HCT116 (cell line): Measurements from ENCODE around the gene EPHB4.

Experiments
- CTCF ChIP-seq, 3 experiments: fragments of 200-600 bp in 1 of 3; sonication (generic) in 1 of 3; IDR thresholded peaks in 2 of 3; conservative IDR thresholded peaks in 1 of 3; 2 replicates each; pipeline ENCODE4 v1.5.1; 2012 to 2017; ENCODE audit warnings: low read depth in 2 of 3, low read length in 2 of 3, antibody characterized with exemption in 1 of 3, borderline replicate concordance in 1 of 3, control low read depth in 1 of 3, mild to moderate bottlenecking in 1 of 3, mixed read lengths in 1 of 3, mixed run types in 1 of 3, moderate library complexity in 1 of 3; ENCODE audit not compliant: insufficient read depth in 1 of 3
- EZH2 ChIP-seq: fragments of 200-600 bp; sonication (generic); IDR thresholded peaks from 2 replicates; pipeline ENCODE4 v1.6.1; 2017; ENCODE audit warnings: antibody characterized with exemption, mixed run types
- POLR2AphosphoS5 ChIP-seq: IDR thresholded peaks from 2 replicates; pipeline ENCODE4 v1.6.1; 2011; ENCODE audit warnings: mild to moderate bottlenecking, low read depth, low read length, moderate library complexity
- TCF7L2 ChIP-seq: IDR thresholded peaks from 2 replicates; pipeline ENCODE4 v1.7.0; 2011; ENCODE audit warnings: borderline replicate concordance, inconsistent platforms; ENCODE audit not compliant: insufficient read depth, insufficient read length; ENCODE audit errors: extremely low read depth

GRCh38 chr7:100801833-100802568 is 25.3 kb downstream of the EPHB4 start:
- TF ChIP-seq CTCF (IDR thresholded peaks at IDR 0.05 in 2 of 3, conservative IDR thresholded peaks at IDR 0.05 in 1 of 3; ENCODE audit: borderline replicate concordance in 1 of 3, insufficient read depth in 1 of 3, low read depth in 2 of 3, low read length in 2 of 3) (no peak), POLR2AphosphoS5 (peak; percentile 63; the same call in 1 of the 2 replicates), EZH2 (no peak), TCF7L2 (peak; percentile 66)
